Activated CD4-positive, alpha-beta T cell treated with anti-CD3 and anti-CD28 coated beads for 24 hours (primary cell): ENCODE data around the gene KCTD20.

ENCODE experiments used
- DNase-seq, 2 donors: peaks; one replicate each; pipeline ENCODE4 v3.0.0-alpha.2; 2020; ENCODE audit warnings: low read depth in 2 of 2

The KCTD20 gene

GRCh38 chr6:36536873-36537547, 94.2 kb downstream of the KCTD20 start:
- DNase-seq = no peak

- no peak for DNase-seq
Measured at GRCh38 chr6:36539814-36540568, 97.2 kb downstream of the KCTD20 start.
